ENCODE measurements around the gene RBM20.

The RBM20 gene

GRCh38 chr10:110840225-110840922 is 196.2 kb downstream of the RBM20 start:
- no peak for FAIRE-seq

GRCh38 chr10:110840923-110841428 is 196.8 kb downstream of the RBM20 start:
- FAIRE-seq = no peak

- FAIRE-seq = no peak
These were observed 197.7 kb downstream of the RBM20 start for GRCh38 chr10:110841767-110842267.

- no peak for FAIRE-seq
These were observed 198.3 kb downstream of the RBM20 start for GRCh38 chr10:110842326-110842904.

GRCh38 chr10:110843031-110843430 is 198.9 kb downstream of the RBM20 start:
- no peak for FAIRE-seq

- FAIRE-seq = no peak
These were observed 199.9 kb downstream of the RBM20 start for GRCh38 chr10:110843796-110844616.

- no peak for FAIRE-seq
These were observed 200.4 kb downstream of the RBM20 start for GRCh38 chr10:110844617-110844881.

GRCh38 chr10:110845192-110845755 is 201.1 kb downstream of the RBM20 start:
- FAIRE-seq = no peak

- no peak for FAIRE-seq
These were observed 201.9 kb downstream of the RBM20 start for GRCh38 chr10:110845756-110846620.

- no peak for FAIRE-seq
These were observed 203.2 kb downstream of the RBM20 start for GRCh38 chr10:110847374-110847773.

GRCh38 chr10:110848106-110848505 is 204.0 kb downstream of the RBM20 start:
- no peak for FAIRE-seq

- no peak for FAIRE-seq
These were observed 206.0 kb downstream of the RBM20 start for GRCh38 chr10:110850099-110850498.

- FAIRE-seq = no peak
These were observed 207.0 kb downstream of the RBM20 start for GRCh38 chr10:110851020-110851612.

GRCh38 chr10:110852255-110852896 is 208.2 kb downstream of the RBM20 start:
- FAIRE-seq = no peak

GRCh38 chr10:110852947-110853346 is 208.8 kb downstream of the RBM20 start:
- no peak for FAIRE-seq

- FAIRE-seq = no peak
These were observed 209.9 kb downstream of the RBM20 start for GRCh38 chr10:110853921-110854605.

- no peak for FAIRE-seq
These were observed 213.4 kb downstream of the RBM20 start for GRCh38 chr10:110857265-110858171.

GRCh38 chr10:110858297-110858934 is 214.3 kb downstream of the RBM20 start:
- no peak for FAIRE-seq

All from TTC549 (cell line).